ENCODE measurements around the gene TUBGCP2. TPM values are rescaled to one million over a fixed set of nuclear protein-coding genes. Genes with fewer than 3 reads are reported as not detected.

The TUBGCP2 gene, protein sequence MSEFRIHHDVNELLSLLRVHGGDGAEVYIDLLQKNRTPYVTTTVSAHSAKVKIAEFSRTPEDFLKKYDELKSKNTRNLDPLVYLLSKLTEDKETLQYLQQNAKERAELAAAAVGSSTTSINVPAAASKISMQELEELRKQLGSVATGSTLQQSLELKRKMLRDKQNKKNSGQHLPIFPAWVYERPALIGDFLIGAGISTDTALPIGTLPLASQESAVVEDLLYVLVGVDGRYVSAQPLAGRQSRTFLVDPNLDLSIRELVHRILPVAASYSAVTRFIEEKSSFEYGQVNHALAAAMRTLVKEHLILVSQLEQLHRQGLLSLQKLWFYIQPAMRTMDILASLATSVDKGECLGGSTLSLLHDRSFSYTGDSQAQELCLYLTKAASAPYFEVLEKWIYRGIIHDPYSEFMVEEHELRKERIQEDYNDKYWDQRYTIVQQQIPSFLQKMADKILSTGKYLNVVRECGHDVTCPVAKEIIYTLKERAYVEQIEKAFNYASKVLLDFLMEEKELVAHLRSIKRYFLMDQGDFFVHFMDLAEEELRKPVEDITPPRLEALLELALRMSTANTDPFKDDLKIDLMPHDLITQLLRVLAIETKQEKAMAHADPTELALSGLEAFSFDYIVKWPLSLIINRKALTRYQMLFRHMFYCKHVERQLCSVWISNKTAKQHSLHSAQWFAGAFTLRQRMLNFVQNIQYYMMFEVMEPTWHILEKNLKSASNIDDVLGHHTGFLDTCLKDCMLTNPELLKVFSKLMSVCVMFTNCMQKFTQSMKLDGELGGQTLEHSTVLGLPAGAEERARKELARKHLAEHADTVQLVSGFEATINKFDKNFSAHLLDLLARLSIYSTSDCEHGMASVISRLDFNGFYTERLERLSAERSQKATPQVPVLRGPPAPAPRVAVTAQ
- 10 to 100 TPM; 35.7 to 36.0 TPM for total RNA-seq
- long read RNA-seq, donor 1, full-length matches to known transcripts, result 25 of 36 reads
- long read RNA-seq, donor 1, partial matches to known transcripts, result 6 of 36 reads
- long read RNA-seq, donor 1, other reads (novel, unspliced or antisense), result 5 of 36 reads
- long read RNA-seq, donor 2, full-length matches to known transcripts, result 66 of 91 reads
- long read RNA-seq, donor 2, partial matches to known transcripts, result 17 of 91 reads
- long read RNA-seq, donor 2, other reads (novel, unspliced or antisense), result 8 of 91 reads

DNA sequence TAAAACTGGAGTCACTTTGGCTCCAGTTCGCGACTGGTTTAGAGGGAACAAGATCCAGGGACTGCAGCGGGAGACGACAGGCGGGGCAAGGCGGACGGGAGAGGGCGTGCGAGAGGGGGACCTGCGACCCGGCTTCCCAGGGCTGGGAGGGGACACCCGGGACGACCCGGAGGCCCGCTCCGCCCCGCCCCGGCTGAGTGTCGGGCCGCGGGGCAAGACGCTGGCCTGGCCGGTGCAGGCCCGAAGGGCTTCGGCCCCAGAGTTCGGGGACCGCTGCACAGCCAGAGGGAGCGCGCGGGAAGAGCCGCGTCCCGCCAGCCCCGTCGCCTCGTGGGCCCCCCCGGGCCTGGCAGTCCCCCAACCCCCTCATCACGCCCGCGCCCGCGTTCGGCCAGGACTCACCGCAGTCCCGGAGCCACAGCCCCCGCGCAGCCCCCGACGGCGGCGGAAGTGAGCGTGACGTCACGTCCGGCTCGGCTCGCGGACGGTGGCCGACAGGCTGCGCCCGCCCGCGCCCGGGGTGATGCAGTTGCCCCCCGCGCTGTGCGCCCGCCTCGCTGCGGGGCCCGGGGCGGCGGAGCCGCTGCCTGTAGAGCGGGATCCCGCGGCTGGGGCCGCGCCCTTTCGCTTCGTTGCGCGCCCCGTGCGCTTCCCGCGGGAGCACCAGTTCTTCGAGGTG lies at the start of gene TUBGCP2, which contains the start of gene ZNF511:
Gene TUBGCP2, minus strand, starts transcription at position 452 of the 679 bp plus-strand sequence. CDS start 5,931 bp downstream, outside the sequence.
Gene ZNF511, plus strand, starts transcription at position 494 of the 679 bp plus-strand sequence. Its CDS starts 30 bp downstream, at position 524.
- peak; percentile 97 for DNase-seq (ENCODE audit: low spot score)
- intact Hi-C loops (cut with DNase I), result no loop called here

DNA sequence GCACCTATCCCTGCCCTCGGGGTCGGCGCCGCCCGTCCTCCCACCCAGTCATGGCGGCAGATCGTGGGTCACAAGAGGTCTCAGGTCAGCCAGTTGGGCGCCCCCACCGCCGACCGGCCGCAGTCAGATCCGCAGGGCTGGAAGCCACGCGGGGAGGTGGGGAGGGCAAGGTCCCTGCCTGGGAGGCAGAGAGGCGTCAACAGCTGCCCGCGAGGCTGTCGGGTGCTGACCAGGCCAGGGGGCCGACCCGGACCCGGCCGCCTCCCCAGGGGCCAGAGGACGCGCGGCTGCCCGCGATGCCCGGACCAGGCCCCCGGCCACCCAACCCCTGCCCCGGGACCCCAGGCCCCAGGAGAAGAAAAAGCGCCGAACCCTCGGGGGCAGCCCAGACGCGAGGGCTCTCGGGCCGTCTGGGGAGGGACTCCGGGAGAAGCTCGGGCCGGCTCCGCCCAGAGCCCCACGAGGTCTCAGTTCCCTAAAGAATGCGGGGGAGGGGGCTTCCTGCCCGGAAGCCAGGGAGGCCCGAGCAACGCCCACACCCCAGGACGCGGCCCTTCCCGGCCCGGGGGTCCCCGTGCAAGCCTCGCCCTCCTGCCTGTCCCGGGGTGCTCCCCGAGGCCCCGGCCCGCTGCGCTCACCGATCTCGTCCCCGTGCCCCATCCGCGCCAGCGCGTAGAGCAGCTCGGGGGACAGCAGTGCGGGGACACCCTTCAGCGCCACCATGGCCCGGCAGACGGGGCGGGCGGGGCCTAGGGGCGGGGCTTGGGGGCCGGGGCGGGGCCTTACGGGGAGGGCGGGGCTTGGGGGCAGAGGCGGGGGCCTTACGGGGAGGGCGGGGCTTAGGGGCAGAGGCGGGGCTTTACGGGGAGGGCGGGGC lies 48.9 kb upstream of the TUBGCP2 start, which contains the start of gene FUOM:
Gene FUOM, minus strand, starts transcription at position 735 of the 877 bp plus-strand sequence. Its CDS starts 12 bp downstream, at position 723.
- no peak for DNase-seq (ENCODE audit: low spot score)
- intact Hi-C loops (cut with DNase I), result no loop called here

DNA sequence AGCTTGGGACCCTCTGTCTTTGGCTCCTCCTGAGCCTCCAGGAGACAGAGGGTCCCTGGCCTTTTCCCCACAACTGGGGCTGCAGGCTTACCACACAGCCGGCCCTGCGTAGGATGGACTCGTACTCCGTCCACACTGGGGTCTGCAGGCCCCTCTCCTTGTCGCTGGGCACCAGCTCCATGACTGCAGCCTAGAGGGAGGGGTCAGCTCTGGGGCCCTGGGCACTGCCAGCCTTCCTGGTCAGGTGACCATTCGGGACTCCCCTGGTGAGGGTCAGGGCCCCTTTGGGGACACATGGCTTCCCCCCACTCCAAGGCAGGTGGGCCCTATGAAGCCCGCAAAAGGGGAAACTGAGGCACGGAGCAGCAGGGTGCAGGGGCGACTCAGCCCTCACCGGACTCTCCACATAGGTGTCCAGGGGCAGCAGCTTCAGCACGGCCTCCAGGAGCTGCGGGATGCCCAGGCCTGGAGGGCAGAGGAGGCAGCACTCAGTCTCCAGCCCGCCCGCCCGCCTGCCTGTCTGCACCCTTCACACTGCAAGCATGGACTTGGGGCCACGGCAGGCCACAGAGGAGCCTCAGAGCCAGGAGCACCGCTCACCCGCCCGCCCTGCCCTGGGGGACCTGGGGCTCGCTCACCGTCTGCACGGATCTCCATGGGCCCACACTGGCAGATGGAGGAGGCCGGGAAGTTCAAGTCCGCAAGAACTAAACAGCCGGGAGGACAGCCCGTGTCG lies 48.0 kb upstream of the TUBGCP2 start:
- DNase-seq (ENCODE audit: low spot score), result no peak
- intact Hi-C loops (cut with DNase I), result no loop called here

DNA sequence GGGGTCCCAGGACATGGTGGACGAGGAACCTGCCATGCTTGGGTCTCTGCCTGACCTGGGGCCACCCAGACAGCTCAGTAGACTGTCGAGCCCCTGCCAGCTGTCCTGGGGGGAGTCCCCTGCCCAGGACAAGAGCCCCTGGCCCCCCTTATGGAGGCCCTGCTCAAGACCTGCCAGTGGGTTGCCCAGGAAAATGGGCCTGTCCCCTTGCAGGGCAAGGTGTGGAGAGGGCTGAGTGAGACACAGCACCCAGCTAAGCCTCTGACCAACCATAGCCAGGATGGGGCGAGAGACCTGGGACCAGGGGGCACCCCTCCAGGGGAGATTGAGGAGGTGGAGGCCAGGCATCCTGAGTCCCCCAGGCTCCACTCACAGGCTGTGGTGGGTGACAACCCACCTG lies 47.3 kb upstream of the TUBGCP2 start:
- intact Hi-C loops (cut with DNase I), result no loop called here

DNA sequence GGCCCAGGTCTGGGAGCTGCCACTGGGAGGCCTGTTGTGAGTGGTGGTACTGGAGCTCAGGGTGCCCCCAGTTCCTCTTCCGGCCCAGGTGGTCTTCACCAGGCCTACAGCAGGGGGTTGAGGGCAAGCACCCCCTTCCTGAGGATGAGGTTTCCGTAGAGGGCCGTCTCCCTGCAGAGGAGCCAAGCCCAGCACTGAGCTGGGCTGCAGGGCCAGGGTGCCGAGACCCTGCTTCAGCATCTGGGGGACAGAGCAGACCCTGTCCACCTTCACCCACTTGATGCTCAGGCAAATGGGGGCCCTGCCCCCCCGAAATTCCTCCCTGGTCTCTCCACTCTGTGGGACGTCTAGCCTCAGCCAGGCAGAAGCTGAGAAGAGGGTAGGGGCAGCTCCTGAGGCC lies 46.6 kb upstream of the TUBGCP2 start:
- intact Hi-C loops (cut with DNase I), result no loop called here
- DNase-seq (ENCODE audit: low spot score), result no peak

More for the DNA sequence above, 47.3 kb upstream of the TUBGCP2 start:
- DNase-seq (ENCODE audit: low spot score), result no peak

DNA sequence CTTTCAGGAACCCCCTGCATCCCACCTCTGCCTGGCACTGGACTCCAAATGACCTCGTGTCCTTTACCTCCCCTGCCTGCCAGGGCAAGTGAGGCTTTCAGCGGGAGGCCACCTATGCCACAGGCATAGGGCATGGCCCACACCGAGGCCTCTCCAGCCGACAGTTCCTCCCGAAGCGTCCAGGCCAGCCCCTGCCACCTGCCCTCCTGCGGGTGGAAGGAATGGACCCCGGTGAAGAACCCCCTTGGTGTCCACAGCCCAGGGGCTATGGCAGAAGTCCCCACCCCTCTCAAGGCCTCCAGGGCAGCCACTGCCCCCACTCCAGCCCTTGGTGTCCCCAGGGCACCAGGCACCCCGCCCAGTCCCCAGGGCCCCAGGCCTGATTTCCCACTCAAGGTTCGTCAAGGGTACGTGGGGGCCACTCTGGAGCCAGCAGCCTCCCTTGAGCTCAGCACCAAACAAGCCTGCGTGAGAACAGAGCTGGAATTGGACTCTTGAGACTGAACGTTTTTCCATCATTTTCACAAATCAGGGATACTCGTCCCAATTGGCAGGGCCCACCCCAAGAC lies 46.1 kb upstream of the TUBGCP2 start:
- intact Hi-C loops (cut with DNase I), result no loop called here
- DNase-seq (ENCODE audit: low spot score), result no peak

DNA sequence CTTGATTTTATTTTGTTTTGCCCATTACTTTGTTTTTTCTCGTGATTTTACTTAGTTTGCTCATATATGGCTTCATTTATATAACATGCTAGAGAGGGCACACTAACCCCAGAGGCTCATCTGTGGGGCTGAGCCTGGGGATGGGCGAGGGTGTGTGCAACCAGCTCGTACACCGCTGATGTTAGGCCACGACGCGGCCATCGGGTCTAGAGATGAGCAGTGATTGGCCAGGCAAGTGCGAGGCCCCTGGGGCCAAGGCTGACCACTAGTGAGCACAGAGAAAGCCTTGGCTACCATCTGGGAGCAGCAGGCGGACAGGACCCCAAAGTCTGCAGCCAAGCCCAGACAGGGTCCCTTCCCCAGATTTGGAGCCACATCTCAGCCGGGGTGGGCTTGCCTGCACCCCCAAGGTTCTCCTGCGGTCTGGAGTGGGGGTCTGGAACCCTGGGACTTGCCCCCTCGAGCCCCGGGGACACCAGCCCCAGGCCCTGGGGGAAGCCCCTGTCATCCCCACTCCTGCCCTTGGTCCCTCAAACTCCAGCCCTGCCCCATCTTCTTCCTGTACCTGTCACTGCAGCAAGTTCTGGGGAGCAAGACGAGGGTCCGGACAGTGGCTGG lies 45.4 kb upstream of the TUBGCP2 start:
- no peak for DNase-seq (ENCODE audit: low spot score)
- intact Hi-C loops (cut with DNase I), result no loop called here

DNA sequence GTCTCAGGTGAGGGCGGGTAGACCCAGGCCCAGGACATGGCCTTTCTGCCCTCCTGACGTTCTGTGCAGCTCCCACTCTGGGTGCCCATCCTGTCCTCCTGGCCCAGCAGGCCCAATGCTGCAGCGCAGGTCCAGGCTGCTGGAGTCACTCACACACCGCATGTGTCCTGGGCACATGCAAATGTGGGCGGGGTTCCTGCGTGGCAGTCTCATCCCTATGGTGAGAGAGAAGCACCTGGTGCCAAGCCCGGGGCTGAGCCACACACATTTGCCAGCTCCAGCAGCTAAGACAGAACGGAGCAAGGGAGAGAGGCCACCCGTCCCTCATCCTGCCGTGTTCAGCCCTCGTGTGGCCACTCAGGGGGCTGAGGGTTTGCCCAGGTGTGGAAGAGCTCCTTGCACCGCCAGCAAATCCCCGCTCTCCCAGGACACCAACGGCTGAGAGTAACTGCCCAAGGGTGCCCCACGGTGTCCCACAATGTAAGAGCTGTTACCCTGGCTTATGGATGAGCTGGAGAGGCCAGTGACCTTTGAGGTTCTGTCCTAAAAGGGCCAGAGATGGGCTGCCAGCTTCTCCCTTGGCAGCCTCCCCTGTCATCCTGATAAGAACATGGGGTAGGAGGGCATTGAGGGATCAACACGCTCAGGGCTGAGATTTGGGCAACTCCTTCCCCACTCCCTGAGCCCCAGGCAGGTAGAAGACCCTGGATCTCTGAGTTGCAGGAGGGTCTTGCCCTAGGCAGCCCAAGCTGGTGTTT lies 44.7 kb upstream of the TUBGCP2 start:
- DNase-seq (ENCODE audit: low spot score), result no peak
- intact Hi-C loops (cut with DNase I), result no loop called here

DNA sequence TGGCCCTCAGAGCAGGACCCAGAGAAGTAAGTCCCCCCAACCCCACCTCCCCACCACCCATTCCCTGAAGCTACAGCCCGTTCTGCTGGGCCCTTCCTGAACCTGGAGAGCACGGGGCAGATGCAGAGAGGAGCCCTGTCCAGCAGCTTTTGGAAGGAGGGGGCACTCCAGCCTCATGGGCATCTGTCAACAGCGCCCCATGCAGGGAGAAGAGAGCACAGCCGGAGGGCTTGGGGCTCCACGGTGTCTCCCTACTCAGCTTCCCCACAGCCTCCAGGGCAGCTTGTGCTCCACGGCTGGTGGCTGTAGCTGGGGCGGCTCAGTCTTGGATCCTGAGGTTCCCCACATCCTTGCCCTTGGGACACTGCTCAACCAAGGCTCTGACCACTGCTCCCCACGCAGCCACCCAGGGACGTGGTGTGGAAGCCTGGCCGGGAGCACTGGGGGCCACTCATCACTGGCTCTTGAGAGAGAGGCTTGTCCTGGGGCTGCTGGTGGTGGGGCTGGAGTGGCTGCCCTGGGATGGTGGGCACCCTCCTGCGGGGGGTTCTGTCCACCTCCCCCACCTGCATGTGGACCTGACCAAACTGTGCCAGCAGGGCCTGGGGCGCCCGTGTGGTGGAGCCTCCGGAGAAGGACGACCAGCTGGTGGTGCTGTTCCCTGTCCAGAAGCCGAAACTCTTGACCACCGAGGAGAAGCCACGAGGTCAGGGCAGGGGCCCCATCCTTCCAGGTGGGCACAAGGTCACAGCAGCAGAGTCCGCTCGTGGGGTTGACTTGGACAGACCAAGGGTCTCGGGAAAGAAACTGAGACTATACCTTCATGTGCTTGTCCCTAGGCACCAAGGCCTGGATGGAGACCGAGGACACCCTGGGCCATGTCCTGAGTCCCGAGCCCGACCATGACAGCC lies 43.0 kb upstream of the TUBGCP2 start:
- no peak for DNase-seq (ENCODE audit: low spot score)
- intact Hi-C loops (cut with DNase I), result loop anchor here in 1 of 2 donors (1.0 kb wide), 1 partner anchor 19 kb away; no protein-coding TSS in a partner anchor

DNA sequence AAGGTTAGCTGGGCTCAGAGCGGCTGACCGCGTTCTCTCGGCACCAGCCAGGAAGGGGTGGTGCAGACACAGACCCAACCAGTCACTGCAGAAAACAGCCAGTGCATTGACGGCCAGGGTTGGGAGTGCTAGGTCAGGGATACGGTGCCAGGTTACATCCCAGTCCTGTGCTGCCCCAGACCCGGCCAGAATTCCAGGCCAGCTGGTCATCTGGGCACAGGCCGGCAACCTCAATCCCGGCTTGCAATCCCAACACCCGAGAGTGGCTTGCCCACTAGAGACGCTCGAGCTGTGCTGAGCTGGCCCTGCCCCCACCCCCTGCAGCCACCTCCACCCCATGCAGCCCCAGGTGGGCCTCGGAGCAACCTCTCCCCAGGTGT lies 42.3 kb upstream of the TUBGCP2 start:
- DNase-seq (ENCODE audit: low spot score), result no peak

DNA sequence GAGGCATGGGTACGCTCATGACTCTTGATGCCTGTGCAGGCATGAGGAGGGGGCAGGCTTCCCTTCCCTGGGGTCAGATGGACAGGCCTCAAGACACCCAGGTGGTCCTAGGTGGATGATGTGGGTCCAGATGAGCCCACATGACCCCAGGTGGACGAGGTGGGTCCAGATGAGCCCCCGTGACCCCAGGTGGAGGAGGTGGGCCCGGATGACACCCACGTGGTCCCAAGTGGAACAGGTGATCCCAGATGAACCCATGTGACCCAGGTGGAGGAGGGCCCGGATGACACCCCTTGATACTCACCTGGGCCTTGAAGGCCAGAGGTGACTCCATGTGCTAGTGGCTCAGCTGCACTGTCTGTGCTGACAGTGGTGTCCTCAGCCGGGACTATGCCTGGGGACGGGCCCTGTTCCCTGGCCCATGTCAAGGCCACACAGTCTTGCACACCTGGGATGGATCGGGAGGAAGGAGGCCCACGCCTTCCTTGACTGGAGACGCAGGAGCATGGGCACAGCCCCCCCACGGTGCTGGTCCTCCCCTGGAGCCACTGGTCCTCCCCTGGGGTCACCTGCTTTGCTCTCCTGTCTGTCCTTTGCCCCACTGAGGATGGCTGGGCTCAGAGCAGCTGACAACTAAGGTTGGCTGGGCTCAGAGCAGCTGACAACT lies 41.7 kb upstream of the TUBGCP2 start:
- DNase-seq (ENCODE audit: low spot score), result no peak
- intact Hi-C loops (cut with DNase I), result no loop called here

More for the DNA sequence above, 42.3 kb upstream of the TUBGCP2 start:
- intact Hi-C loops (cut with DNase I), result no loop called here

DNA sequence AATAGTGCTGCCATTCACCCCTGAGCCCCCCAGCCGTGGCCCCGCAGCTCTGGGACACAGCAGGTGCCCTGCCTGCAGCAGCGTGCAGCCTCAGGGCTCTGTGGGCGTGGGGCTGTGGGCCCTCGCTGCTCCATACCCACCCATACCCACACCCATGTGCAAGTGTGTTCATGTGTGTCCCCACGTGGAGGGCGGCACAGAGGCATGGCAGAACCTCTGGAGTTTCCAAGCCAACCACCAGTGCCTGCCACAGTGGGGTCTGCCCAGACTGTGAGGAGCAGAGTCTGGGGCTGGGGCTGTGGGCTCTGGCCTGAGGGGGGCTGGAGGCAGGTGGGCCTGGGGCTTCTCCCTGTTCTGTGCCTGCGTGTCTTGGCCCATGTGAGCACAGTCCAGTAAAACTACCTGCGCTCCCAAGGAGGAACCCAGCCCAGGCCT lies 40.9 kb upstream of the TUBGCP2 start:
- intact Hi-C loops (cut with DNase I), result no loop called here
- no peak for DNase-seq (ENCODE audit: low spot score)

DNA sequence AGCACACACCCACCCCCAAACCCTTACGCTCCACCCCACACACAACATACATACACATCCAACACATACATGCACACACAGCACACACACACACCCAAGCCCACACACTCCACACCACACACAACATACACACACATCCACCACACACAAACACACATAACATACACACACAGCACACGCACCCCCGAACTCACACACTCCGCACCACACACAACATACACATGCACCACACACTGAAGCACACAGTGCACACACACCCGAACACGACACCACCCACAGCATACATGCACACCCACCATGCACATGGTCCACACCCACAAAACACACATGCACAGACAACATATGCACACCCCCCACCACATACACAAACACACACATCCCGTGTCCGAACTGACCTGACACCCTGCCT lies 40.5 kb upstream of the TUBGCP2 start:
- DNase-seq (ENCODE audit: low spot score), result no peak
- intact Hi-C loops (cut with DNase I), result no loop called here

Data from posterior vena cava (tissue), 2 donors.